GM19025 (cell line): ENCODE results near the gene DPAGT1.
"Not testable (repeated sequence)": the region's sequence is repeated elsewhere in the genome, so short reads cannot be mapped to it uniquely, and the experiment has no call there.

Source experiments
- ATAC-seq: cut with Tn5 transposase; IDR thresholded peaks from one replicate; pipeline ENCODE4 v1.9.1; 2021; ENCODE audit warnings: mild to moderate bottlenecking, low read depth, moderate library complexity; ENCODE audit not compliant: unreplicated experiment

The DPAGT1 gene

DNA sequence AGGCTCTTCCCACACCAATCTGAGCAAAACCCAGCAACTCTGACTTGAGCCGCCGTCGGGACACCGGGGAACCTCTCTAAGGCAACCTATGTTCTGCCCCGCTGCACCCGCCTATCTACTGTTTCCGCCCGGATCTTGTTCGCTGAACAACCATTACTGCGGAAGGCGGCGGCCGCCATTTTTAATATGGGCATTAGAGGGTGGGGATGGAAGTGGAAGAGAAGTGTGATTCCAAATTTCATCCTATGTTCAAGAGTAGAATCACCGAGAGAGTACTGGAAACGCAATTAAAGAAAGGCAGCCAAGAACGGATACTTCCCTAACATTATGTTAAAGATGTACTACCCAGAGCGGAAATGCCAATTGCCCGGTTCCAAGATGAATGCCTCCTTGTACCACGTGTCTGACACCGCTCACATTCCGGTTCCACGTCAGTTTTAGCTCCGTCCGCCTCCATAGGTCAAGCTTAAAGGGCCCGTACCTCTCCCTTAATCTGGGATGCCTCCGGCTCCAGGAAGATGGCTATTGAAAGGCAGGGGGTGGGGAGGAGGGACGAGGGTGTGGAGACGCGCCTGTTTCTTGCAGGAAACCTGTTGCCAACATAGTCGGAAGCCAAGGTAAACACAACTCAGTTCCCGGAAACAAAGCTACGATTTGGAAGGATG, at the start of gene DPAGT1:
Gene DPAGT1, minus strand, starts transcription at position 95 of the 665 bp plus-strand sequence. CDS start 198 bp downstream, outside the sequence.
- peak; percentile 84 for ATAC-seq

DNA sequence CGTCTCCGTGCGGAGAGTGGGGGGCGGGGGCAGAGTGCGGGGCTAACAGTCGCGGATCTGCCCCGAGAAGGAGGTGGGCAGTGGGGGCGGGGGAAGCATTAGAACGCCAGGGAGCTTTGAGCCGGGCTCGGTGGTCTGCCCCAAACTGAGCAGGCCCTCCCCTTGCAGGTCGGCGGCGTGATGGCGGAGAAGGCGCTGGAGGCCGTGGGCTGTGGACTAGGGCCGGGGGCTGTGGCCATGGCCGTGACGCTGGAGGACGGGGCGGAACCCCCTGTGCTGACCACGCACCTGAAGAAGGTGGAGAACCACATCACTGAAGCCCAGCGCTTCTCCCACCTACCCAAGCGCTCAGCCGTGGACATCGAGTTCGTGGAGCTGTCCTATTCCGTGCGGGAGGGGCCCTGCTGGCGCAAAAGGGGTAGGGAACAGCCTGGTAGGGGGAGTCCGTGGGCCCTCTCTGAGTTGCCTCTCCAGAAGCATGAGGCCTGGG, 48.2 kb upstream of the DPAGT1 start:
- no peak for ATAC-seq

DNA sequence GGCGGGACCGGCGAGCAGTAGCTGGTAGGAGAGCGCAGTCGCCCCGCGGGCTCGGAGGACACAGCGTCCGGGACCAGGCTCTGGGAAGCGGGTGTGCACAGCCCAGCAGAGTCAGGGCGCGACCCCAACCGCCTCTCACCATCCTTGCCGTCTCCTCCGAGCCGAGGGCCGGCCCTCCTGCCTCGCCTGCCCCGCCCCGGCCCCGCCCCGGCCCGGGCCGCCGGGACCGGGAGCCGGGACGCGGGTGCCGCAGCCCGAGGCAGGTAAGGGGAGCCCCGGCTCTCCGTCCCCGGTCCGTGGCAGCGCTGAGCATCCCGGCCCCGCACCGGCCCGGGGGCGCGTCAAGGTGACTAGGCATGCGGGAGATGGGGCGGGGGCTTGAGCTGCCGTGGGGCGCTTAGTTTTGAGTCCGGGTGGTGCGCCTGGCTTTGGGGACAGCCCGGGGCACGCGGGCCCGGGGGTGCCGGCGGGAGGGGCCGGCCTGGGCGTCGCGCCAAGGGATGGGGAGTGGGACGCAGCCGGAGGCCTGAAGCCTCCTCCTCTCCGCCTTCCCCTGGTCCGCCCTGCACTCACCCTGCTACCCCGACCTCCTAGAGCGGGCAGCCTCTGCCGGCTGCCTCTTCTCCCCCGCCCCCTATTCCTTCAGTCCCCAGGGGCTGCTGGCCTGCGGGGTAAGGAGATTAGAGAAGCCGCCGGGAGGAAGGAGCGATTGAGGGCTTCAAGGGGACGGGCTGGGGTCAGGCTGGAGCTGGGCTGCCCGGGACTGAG, 47.5 kb upstream of the DPAGT1 start, which contains the start of gene ABCG4:
Gene ABCG4, plus strand, starts transcription at position 35 of the 768 bp plus-strand sequence. CDS start 914 bp downstream, outside the sequence.
- no peak for ATAC-seq

DNA sequence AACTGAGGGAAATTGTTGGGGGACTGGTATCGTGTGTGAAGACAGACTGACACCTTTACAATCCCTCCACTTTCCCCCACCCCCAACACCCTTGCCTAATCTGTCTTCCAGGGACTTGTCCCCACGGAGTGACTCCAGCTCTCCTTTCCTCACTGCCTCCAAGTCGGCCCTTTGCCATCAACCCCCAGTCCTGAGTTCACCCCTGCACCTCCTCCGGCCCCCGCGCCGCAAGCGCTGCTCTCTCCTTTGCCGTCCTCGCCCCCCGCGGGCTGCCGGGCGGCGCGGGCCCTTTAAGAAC, 47.0 kb upstream of the DPAGT1 start:
- no peak for ATAC-seq

DNA sequence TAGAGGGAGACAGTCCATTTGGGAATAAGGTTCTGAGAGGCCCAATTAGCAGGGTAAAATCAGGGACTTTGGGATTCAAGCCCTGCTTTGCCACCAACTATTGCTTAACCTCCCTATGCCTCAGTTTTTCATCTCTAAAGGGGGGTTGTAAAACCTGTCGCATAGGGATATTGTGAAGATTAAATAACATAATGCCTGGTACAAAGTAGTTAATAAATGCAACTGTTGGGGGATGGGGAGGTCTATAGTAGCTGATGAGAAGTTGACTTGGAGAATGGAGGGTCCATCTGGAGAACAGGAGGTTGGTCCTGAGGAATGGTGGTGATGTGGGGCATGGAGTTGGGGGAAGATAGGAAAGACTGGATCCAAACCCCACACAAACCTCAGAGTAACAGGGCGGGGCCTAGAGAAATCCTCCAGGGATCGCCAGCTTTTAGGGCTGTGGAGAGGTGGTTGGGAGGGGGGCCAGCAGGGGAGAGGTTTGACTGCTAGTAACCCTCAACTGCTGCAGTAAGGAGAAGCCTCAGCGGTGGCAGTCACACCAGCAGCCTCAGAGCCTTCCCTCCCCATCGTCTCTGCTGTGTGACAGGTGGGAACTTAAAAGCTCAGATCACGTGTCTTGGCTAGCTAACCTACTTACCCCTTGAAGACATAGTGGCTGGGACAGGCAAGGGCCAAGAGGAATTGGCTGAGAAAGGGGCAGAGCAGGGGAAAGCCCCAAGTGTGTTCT, 46.1 kb upstream of the DPAGT1 start:
- no peak for ATAC-seq

DNA sequence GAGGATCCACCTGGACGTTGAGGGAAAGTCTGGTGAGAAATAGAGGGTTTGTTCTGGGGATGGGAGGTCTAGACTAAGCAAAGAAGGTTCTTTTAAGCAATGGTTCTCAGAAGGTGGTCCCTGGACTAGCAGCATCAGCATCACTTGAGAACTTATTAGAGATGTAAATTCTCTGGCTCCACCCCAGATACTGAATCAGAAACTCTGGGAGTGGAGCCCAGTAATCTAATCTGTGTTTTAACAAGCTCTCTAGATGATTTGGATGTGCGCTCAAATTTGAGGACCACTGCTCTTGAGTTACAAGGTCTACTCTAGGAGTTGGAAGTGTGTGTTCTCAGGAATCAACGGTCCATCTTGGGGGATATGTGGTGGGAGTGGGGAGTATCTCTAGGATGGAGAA, 43.9 kb upstream of the DPAGT1 start:
- no peak for ATAC-seq

DNA sequence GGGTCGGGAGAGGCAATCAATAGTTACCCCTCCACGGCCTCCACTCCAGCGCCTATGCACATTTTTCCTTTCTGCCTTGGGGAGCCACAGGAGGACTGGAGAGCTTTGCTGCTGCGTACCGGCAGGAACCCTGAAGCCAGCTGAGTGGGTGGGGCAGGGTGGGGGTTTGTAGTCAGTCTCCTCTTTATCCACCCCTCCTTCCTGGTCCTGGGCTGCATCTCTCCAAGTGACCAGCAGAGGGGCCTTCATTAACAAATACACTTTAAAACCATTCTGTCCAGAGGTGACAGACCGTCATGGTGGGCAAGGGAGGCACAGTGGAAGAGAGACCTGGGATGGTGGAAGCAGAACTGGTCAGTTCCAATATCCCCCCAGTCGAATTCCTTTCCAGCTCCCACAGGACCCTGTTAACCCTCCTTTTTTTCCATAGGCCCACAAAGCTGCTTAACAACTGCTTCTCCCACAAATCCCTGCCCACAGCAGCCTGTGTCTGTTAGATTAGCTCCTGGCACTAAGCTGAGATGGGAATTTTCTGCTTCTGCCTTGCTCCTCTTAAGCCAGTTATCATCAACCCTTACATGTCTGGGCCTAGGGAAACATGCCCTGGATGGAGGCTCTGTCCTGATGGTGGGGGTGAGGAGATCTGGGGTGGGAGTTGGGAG, 43.3 kb upstream of the DPAGT1 start:
- ATAC-seq, result no peak

DNA sequence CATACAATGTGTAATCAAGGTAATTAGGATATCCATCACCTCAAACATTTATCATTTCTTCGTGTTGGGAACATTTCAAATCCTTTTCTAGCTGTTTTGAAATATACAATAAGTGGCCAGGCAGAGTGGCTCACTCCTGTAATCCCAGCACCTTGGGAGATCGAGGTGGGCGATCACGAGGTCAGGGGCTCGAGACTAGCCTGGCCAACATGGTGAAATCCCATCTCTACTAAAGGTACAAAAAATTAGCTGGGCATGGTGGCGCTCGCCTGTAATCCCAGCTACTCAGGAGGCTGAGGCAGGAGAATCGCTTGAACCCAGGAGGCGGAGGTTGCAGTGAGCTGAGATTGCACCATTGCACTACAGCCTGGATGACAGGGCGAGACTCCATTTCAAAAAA, 37.6 kb upstream of the DPAGT1 start:
- not testable (repeated sequence) for ATAC-seq

DNA sequence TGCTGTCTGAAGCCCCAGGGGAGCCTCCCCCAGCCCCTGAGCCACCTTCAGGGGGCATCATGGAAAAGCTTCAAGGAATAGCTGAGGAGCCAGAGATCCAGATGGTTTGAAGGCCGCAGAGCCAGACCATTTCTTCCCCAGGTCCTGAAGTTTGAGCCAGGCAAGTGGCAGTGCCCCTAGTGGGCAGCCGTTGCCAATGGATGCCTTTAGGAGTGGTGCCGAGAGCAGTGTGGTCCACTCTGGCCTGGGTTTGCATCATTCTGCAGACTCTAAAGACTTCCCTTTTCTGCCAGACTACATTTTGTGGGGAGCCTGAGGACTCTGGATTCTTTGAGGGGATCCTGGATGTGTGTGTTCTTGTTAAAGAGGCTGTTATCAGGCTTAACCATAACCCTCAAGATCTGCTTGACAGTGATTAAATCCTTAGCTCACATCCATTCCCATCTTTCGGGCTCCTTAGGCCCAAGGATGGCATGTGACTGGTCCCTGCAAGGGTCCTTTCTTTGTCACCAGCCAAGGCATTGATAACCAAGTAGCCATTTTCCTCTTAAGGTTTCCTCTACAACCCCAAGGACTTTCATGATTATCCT, 32.8 kb upstream of the DPAGT1 start:
- ATAC-seq, result no peak

DNA sequence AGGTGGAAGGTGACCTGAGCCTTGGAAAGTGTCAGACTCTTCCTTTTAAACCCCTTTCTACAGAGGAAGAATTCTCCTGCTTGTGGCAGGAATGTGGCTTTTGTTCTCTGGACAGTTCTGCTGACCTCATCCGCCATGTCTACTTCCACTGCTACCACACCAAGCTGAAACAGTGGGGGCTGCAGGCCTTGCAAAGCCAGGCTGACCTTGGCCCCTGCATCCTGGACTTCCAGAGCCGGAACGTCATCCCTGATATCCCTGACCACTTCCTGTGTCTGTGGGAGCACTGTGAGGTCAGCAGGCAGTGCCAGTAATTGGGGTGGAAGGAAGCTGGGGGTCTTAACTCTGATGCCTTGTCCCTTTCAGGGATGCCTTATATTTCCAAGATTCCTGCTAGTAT, 29.0 kb upstream of the DPAGT1 start:
- no peak for ATAC-seq

DNA sequence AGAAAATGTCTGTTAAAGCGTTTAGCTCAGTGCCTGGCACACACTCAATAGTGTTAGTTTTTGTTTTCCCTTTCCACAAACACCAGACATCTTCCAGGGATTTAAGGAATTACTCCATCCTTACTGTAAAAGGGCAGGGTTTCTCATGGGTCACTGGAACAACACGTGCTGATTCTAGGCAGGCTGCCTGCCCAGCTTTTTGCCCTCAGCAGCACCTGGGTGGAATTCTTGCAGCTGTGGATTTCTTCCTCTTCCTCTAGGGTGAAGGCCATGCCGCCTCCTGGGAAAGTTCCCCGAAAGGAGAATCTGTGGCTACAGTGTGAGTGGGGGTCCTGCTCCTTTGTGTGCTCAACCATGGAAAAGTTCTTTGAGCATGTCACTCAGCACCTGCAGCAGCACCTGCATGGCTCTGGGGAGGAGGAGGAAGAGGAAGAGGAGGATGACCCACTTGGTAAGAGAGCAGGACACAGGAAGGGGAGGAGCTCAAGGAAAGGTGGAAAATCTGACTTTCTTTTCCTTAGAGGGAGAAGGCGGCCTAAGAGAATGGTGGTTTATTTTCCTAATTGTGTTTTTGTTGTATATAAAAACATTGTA, 25.1 kb upstream of the DPAGT1 start:
- no peak for ATAC-seq

DNA sequence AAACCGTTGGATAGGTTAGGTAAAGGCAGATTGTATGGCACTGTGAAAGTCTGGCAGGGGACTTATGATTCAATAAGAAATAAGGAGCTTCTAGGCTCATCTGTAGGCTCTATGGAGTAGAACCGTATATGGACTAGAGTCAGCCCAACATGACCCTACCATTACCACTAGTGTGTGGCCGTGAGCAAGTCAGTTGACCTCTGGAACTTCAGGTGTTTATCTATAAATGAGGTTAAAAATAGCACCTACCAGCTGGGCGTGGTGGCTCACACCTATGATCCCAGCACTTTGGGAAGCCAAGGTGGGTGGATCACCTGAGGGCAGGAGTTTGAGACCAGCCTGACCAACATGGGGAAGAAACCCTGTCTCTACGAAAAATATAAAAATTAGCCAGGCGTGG, 24.2 kb upstream of the DPAGT1 start:
- no peak for ATAC-seq

DNA sequence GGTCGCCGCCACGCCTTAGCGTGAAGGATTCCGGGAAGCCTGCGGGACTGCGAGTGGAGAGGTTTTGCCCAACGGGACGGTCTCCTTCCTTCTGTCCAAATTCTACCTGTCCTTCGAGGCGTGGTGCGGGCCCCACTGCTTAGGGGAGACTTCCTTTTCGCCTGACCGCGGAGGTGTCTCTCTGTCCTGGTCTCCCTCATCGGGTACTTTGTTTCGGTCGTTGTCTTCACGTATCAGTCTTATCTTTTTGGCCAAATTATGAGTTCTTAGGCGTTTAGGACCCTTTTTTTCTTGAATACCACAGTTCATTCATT, 20.1 kb upstream of the DPAGT1 start:
- no peak for ATAC-seq

DNA sequence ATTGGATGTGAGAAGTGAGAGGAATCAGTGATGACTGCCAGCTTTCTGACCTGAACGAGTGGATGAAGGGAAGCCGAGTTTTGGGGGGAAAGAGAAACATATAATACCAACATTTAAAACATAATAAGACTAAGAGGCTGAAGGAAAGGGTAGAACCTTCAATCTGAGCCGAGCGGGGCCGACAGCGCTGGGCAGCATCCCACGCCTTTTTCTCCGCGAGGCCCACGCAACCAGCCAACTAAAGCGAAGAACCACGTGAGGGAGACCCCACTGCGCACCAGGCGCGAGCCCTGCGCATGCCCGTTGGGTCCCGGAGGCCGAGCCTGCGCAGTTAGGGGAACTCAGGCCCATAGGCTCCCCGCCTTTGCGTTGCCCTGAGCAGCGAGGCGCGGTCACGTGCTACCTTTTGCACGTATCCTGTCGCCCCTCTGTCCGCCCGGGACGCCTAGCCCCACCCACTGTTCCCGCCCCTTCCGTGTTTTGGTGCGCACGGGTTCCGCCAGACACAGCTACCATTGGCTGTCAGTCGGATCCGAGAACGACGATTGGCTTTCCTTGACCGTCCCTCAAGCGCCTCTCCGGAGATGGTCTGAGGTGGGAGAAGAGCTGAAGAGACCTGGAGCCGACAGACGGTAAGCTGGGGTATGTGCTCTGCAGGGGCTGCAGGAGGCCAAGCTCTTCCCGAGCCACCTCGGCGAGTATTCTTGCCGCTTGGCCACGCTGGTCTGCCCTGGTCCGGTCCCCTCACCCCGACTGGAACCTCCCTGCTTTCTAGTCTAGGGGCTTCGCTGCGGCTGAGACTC, 19.6 kb upstream of the DPAGT1 start, which contains the start of gene HINFP:
Gene HINFP, plus strand, starts transcription at position 573 of the 803 bp plus-strand sequence. CDS start 5,365 bp downstream, outside the sequence.
- peak; percentile 96 for ATAC-seq

DNA sequence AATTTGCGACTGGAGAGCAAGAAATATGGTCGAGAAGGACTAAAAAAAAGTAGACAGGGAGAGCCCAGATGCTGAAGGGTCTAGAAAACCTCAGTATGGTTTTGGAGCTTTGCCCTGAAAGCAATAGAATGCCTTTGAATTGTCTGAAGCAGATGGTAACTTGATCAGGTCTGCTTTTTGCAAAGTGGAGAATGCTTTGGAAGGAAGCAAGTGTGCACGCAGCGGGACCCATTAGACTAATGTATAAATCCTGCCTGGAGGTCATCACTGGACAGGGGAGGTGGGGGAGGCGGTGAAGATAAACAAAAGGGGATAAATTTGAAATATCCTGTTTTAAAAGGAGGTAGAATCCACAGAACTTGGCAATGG, 19.0 kb upstream of the DPAGT1 start:
- no peak for ATAC-seq

DNA sequence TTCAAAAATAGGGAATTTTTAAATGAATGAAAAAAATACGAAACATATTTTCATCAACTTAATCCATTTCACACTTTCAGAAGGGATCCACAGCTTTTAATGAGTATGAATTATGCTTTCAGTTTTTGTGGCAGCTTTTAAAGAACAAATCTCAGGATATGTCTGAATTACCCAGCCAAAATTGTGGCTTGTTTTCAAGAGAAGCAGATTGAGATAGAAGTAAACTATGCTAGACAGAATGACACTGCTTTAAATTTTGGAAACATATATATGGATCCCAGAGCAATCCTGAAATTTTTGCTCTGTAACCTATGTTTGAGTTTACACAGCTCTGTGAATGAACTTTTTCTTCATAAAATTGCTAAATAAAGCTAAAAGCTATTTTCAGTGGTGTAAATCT, 17.3 kb upstream of the DPAGT1 start:
- no peak for ATAC-seq

DNA sequence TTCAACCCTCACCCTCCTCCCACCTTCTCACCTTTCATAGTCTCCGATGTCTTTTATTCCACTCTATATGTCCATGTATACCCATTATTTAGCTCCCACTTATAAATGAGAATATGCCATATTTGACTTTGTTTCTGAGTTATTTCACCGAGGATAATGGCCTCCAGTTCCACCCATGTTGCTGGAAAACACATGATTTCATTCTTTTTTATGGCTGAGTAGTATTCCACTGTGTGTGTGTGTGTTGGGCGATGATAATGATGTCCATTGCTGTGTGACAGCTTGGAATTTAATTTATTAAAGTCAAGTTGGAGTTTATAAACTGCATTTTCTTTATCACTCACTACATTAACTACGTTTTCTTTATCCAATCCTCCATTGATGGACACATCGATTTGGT, 16.6 kb upstream of the DPAGT1 start:
- no peak for ATAC-seq

DNA sequence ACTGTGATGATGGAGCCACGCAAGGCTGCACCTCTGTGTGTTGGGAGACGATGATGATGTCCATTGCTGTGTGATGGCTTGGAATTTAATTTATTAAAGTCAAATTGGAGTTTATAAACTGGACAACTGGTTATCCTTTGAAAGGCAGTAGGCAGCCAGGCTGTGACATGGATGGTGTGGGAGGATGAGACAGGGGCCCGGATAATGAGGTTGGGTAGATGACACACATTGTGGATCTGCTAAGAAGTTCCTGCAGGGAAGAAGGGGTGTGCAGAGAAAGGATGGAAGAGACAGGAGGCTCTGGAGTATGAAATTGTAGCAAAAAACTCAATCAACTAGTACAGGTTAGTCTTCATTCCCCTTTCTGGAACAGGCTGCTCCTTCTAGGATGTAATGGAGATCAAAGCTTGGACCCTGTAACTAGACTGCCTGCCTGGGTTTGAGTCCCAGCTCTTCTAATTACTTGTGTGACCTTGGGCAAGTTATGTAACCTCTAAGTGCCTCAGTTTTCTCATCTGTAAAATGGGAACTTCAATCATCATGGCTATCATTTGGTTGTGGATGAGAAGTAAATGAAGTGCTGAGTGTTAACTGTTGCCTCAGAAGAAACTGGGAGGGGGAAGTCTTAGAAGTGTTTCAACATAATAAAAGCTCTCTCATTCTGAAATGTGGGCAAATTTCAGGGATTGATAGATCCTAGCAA, 15.5 kb upstream of the DPAGT1 start:
- ATAC-seq, result no peak

DNA sequence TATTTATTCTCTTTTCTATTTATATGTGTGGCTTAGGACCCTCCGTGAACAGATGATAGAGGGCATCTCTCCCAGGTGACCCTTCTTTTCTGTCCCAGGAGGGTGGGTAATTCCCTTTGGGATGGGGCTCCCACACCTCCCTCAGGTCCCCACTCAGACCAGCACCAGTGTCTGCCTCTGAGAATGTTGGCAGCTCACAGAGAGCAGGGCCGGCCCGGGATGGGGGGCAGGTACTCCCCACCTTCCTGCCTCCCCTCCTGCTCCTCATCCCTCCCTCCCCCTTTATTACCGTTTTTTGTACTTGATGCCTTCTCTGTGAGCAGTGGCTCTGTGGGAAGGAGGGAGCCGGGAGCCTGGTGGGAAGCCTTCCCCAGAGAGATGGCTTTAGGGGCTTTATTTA, 14.9 kb upstream of the DPAGT1 start:
- no peak for ATAC-seq
